Astrocyte (in vitro differentiated cells and primary cell): ENCODE data around the gene AK6. TPM values are rescaled to one million over a fixed set of nuclear protein-coding genes. Genes with fewer than 3 reads are reported as not detected.

Experiments used
- DNase-seq: peaks from one replicate; pipeline ENCODE4 v3.0.0-alpha.2; 2010; ENCODE audit warnings: low read depth
- FAIRE-seq: peaks from 2 replicates; lab custom pipeline; 2011; peaks lifted over from hg19 to GRCh38; lab: Jason Lieb, UNC
- H2AFZ ChIP-seq: 2 replicates; pipeline ENCODE4 v1.6.0; 2012; ENCODE audit warnings: low read depth, low read length, inconsistent platforms
- H3K27ac ChIP-seq: 2 replicates; pipeline ENCODE4 v1.5.1; 2011; ENCODE audit warnings: low read depth, low read length, inconsistent platforms
- H3K27me3 ChIP-seq: 2 replicates; pipeline ENCODE4 v1.6.0; 2011; ENCODE audit warnings: low read length, inconsistent platforms; ENCODE audit not compliant: insufficient read depth
- H3K36me3 ChIP-seq: 2 replicates; pipeline ENCODE4 v1.5.1; 2011; ENCODE audit warnings: low read length, inconsistent platforms; ENCODE audit not compliant: insufficient read depth
- H3K4me1 ChIP-seq: 2 replicates; pipeline ENCODE4 v1.5.1; 2011; ENCODE audit warnings: low read length, inconsistent platforms; ENCODE audit not compliant: insufficient read depth
- H3K4me2 ChIP-seq: 2 replicates; pipeline ENCODE4 v1.6.0; 2012; ENCODE audit warnings: low read length, inconsistent platforms
- H3K4me3 ChIP-seq: 2 replicates; pipeline ENCODE4 v1.5.1; 2011; ENCODE audit warnings: low read depth, mild to moderate bottlenecking, low read length, inconsistent platforms; ENCODE audit not compliant: insufficient read depth
- H3K79me2 ChIP-seq: 2 replicates; pipeline ENCODE4 v1.6.0; 2012; ENCODE audit warnings: mild to moderate bottlenecking, low read length, inconsistent platforms; ENCODE audit not compliant: insufficient read depth
- H3K9ac ChIP-seq: 2 replicates; pipeline ENCODE4 v1.6.0; 2012; ENCODE audit warnings: mild to moderate bottlenecking, low read length, inconsistent platforms
- H3K9me3 ChIP-seq: 2 replicates; pipeline ENCODE4 v1.5.1; 2012; ENCODE audit warnings: low read depth, mild to moderate bottlenecking, low read length, inconsistent platforms; ENCODE audit not compliant: insufficient read depth
- H4K20me1 ChIP-seq: 2 replicates; pipeline ENCODE4 v1.6.0; 2012; ENCODE audit warnings: low read length, inconsistent platforms; ENCODE audit not compliant: insufficient read depth
- H3K27ac Mint-ChIP-seq: one replicate; pipeline ENCODE4 v1.8.0; 2021; ENCODE audit warnings: mild to moderate bottlenecking, mixed read lengths; ENCODE audit not compliant: unreplicated experiment
- H3K27me3 Mint-ChIP-seq: one replicate; pipeline ENCODE4 v1.8.0; 2021; ENCODE audit warnings: low read depth, mixed read lengths; ENCODE audit not compliant: unreplicated experiment
- H3K36me3 Mint-ChIP-seq: one replicate; pipeline ENCODE4 v1.8.0; 2021; ENCODE audit warnings: low read depth, mixed read lengths; ENCODE audit not compliant: unreplicated experiment
- H3K4me1 Mint-ChIP-seq: one replicate; pipeline ENCODE4 v1.8.0; 2021; ENCODE audit warnings: low read depth, mixed read lengths; ENCODE audit not compliant: unreplicated experiment
- H3K4me3 Mint-ChIP-seq: one replicate; pipeline ENCODE4 v1.8.0; 2021; ENCODE audit warnings: mild to moderate bottlenecking, moderate library complexity, mixed read lengths; ENCODE audit not compliant: unreplicated experiment
- H3K9me3 Mint-ChIP-seq: one replicate; pipeline ENCODE4 v1.8.0; 2021; ENCODE audit warnings: mild to moderate bottlenecking, mixed read lengths; ENCODE audit not compliant: unreplicated experiment
- EZH2 ChIP-seq: IDR thresholded peaks from 2 replicates; pipeline ENCODE4 v1.6.1; 2012; ENCODE audit warnings: mild to moderate bottlenecking, low read length, inconsistent platforms; ENCODE audit not compliant: insufficient read depth
- total RNA-seq: library from RNA; stranded (reverse); gene quantifications from 2 replicates; pipeline ENCODE4 v1.2.1, GENCODE V29; 2021
- TF ChIP-seq, protein P1 (sequence below): IDR thresholded peaks from 2 replicates; pipeline ENCODE4 v1.5.1; 2011; ENCODE audit warnings: low read depth, mild to moderate bottlenecking, inconsistent platforms, low read length, moderate library complexity; ENCODE audit not compliant: insufficient read depth

AK6 gene
- total RNA-seq, 1 donor from 2014 or later: 52.3 TPM

GRCh38 chr5:69359699-69360098, 9.6 kb downstream of the AK6 start:
- Histone ChIP-seq H4K20me1 (peaks cover 42% of the 10 kb centered on the region), H3K79me2 (peaks cover 75% of the 10 kb centered on the region), H3K27ac (no peak overlapping the region), H3K27me3 (no peaks in the 10 kb centered on the region), H3K9me3 (no peaks in the 10 kb centered on the region), H3K9ac (no peak overlapping the region), H3K4me3 (no peak overlapping the region), H3K36me3 (peaks cover 10% of the 10 kb centered on the region), H3K4me2 (no peak overlapping the region), H3K4me1 (no peaks in the 10 kb centered on the region), H2AFZ (no peak overlapping the region)
- H3K27me3 Mint-ChIP-seq: no peaks in the 10 kb centered on the region
- no peak for TF ChIP-seq EZH2
- TF ChIP-seq, protein P1, sequence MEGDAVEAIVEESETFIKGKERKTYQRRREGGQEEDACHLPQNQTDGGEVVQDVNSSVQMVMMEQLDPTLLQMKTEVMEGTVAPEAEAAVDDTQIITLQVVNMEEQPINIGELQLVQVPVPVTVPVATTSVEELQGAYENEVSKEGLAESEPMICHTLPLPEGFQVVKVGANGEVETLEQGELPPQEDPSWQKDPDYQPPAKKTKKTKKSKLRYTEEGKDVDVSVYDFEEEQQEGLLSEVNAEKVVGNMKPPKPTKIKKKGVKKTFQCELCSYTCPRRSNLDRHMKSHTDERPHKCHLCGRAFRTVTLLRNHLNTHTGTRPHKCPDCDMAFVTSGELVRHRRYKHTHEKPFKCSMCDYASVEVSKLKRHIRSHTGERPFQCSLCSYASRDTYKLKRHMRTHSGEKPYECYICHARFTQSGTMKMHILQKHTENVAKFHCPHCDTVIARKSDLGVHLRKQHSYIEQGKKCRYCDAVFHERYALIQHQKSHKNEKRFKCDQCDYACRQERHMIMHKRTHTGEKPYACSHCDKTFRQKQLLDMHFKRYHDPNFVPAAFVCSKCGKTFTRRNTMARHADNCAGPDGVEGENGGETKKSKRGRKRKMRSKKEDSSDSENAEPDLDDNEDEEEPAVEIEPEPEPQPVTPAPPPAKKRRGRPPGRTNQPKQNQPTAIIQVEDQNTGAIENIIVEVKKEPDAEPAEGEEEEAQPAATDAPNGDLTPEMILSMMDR: no peak
- FAIRE-seq: no peak
- DNase-seq: no peak
- no peaks in the 10 kb centered on the region for H3K9me3 Mint-ChIP-seq
- H3K4me3 Mint-ChIP-seq: no peak overlapping the region
- no peak overlapping the region for H3K27ac Mint-ChIP-seq
- no peaks in the 10 kb centered on the region for H3K4me1 Mint-ChIP-seq
- peaks cover 4% of the 10 kb centered on the region for H3K36me3 Mint-ChIP-seq

- H3K4me1 ChIP-seq: no peaks in the 10 kb centered on the region
- H3K36me3 Mint-ChIP-seq: peaks cover 6% of the 10 kb centered on the region
- no peaks in the 10 kb centered on the region for H3K4me1 Mint-ChIP-seq
- no peaks in the 10 kb centered on the region for H3K27me3 Mint-ChIP-seq
- H4K20me1 ChIP-seq: no peaks in the 10 kb centered on the region
- TF ChIP-seq, protein P1: no peak
- no peak for TF ChIP-seq EZH2
- no peak for DNase-seq
- no peak overlapping the region for H3K4me3 Mint-ChIP-seq
- H3K9ac ChIP-seq: no peak overlapping the region
- no peaks in the 10 kb centered on the region for H3K9me3 ChIP-seq
- no peaks in the 10 kb centered on the region for H3K79me2 ChIP-seq
- no peak overlapping the region for H3K27ac Mint-ChIP-seq
- no peaks in the 10 kb centered on the region for H3K9me3 Mint-ChIP-seq
- H3K27me3 ChIP-seq: no peaks in the 10 kb centered on the region
- no peak overlapping the region for H3K27ac ChIP-seq
- H3K4me3 ChIP-seq: no peak overlapping the region
- H3K36me3 ChIP-seq: peaks cover 6% of the 10 kb centered on the region
- no peak for FAIRE-seq
- H3K4me2 ChIP-seq: no peak overlapping the region
- H2AFZ ChIP-seq: no peak overlapping the region
These were observed 18.7 kb downstream of the AK6 start for GRCh38 chr5:69350664-69351063.

DNA sequence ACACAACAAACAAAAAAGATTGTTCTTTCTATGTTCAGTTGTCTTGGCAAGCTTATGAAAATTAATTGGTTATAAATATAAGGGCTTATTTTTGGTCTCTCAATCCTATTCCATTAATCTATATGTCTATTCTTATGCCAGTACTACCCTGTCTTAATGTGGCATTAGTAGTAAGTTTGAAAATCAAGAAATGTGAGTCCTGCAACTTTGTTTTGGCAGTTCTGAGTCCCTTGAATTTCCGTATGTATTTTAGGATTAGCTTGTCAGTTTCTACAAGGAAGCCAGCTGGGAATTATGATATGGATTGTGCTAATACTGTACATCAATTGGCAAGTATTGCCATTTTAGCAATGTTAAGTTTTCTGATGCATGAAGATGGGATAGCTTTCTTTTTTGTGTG, 26.2 kb downstream of the AK6 start:
- no peaks in the 10 kb centered on the region for H3K27me3 ChIP-seq
- H3K36me3 Mint-ChIP-seq: no peaks in the 10 kb centered on the region
- no peaks in the 10 kb centered on the region for H3K9me3 Mint-ChIP-seq
- no peak for FAIRE-seq
- H3K36me3 ChIP-seq: no peaks in the 10 kb centered on the region
- TF ChIP-seq, protein P1: no peak
- no peaks in the 10 kb centered on the region for H4K20me1 ChIP-seq
- no peaks in the 10 kb centered on the region for H3K4me1 Mint-ChIP-seq
- DNase-seq: no peak
- H3K27ac ChIP-seq: no peak overlapping the region
- H3K9me3 ChIP-seq: no peaks in the 10 kb centered on the region
- H3K27me3 Mint-ChIP-seq: no peaks in the 10 kb centered on the region
- H3K79me2 ChIP-seq: no peaks in the 10 kb centered on the region
- H3K4me1 ChIP-seq: no peaks in the 10 kb centered on the region
- H3K4me3 ChIP-seq: no peak overlapping the region
- H3K4me3 Mint-ChIP-seq: no peak overlapping the region
- no peak overlapping the region for H3K27ac Mint-ChIP-seq
- no peak overlapping the region for H3K4me2 ChIP-seq
- no peak overlapping the region for H3K9ac ChIP-seq
- no peak overlapping the region for H2AFZ ChIP-seq
